Chondrocyte (in vitro differentiated cells): Measurements from ENCODE around the gene C10orf90. TPM values are rescaled to one million over a fixed set of nuclear protein-coding genes. Genes with fewer than 3 reads are reported as not detected.

Experiments
- DNase-seq: peaks from one replicate; pipeline ENCODE4 v3.0.0; 2021; ENCODE audit warnings: mixed read lengths, low spot score
- H3K27ac Mint-ChIP-seq: one replicate; pipeline ENCODE4 v1.8.0; 2021; ENCODE audit warnings: mild to moderate bottlenecking, moderate library complexity, mixed read lengths; ENCODE audit not compliant: unreplicated experiment
- H3K27me3 Mint-ChIP-seq: 2 replicates; pipeline ENCODE4 v1.8.0; 2021; ENCODE audit warnings: low read depth, mixed read lengths
- H3K36me3 Mint-ChIP-seq: 2 replicates; pipeline ENCODE4 v1.8.0; 2021; ENCODE audit warnings: low read depth, mixed read lengths
- H3K4me1 Mint-ChIP-seq: 2 replicates; pipeline ENCODE4 v1.8.0; 2021; ENCODE audit warnings: low read depth, mild to moderate bottlenecking, mixed read lengths
- H3K4me3 Mint-ChIP-seq: one replicate; pipeline ENCODE4 v1.8.0; 2021; ENCODE audit warnings: mild to moderate bottlenecking, moderate library complexity, mixed read lengths; ENCODE audit not compliant: unreplicated experiment
- H3K9me3 Mint-ChIP-seq: 2 replicates; pipeline ENCODE4 v1.8.0; 2021; ENCODE audit warnings: low read depth, mixed read lengths
- total RNA-seq: library from RNA; stranded (reverse); gene quantifications from 3 replicates; pipeline ENCODE4 v1.2.1, GENCODE V29; 2021
- TF ChIP-seq, protein P1 (sequence below): fragments of 200-600 bp; sonication (generic); IDR thresholded peaks from 2 replicates; pipeline ENCODE4 v1.5.0; 2021; ENCODE audit warnings: antibody characterized with exemption, mild to moderate bottlenecking, moderate library complexity

C10orf90 gene
- total RNA-seq, 1 donor from 2014 or later, result not detected

DNA sequence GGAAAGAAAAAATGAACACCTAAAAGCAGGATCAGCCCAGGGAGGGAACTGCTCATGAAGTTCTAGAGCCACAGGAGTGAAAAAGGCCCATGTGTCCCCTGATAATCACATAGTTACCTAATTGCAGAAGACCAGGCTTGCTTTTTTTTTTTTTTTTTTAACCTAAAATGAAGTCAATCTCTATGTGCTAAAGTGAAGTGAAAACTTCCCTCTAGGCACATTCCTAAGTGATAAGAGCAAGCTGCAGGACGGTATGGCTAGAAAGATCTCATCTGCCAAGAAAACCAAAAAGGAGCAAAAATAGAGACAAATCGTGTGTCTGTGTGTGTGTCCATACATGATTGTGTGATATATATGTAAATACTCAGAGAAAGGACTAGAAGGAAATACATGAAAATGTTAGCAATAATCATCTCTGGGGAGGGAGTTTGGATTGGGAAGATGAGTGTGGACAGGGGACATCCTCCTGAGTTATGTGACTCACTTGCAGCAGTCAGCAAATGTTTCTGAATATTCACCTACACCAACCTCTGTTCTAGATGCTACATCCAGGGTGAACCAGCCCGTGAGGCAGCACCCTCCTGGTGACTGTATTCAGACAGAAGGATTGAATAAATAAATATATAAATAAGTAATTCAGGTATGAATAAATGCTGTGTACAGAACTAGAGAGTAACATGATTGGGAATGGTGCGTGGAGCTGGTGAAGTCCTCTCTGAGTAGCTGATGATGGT lies 76.4 kb downstream of the C10orf90 start:
- Mint-ChIP-seq H3K27ac (no peak overlapping the region), H3K4me3 (no peak overlapping the region), H3K36me3 (no peaks in the 10 kb centered on the region), H3K4me1 (no peaks in the 10 kb centered on the region), H3K27me3 (peaks cover 13% of the 10 kb centered on the region), H3K9me3 (no peaks in the 10 kb centered on the region)
- DNase-seq, result no peak
- TF ChIP-seq, protein P1, sequence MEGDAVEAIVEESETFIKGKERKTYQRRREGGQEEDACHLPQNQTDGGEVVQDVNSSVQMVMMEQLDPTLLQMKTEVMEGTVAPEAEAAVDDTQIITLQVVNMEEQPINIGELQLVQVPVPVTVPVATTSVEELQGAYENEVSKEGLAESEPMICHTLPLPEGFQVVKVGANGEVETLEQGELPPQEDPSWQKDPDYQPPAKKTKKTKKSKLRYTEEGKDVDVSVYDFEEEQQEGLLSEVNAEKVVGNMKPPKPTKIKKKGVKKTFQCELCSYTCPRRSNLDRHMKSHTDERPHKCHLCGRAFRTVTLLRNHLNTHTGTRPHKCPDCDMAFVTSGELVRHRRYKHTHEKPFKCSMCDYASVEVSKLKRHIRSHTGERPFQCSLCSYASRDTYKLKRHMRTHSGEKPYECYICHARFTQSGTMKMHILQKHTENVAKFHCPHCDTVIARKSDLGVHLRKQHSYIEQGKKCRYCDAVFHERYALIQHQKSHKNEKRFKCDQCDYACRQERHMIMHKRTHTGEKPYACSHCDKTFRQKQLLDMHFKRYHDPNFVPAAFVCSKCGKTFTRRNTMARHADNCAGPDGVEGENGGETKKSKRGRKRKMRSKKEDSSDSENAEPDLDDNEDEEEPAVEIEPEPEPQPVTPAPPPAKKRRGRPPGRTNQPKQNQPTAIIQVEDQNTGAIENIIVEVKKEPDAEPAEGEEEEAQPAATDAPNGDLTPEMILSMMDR, result no peak

DNA sequence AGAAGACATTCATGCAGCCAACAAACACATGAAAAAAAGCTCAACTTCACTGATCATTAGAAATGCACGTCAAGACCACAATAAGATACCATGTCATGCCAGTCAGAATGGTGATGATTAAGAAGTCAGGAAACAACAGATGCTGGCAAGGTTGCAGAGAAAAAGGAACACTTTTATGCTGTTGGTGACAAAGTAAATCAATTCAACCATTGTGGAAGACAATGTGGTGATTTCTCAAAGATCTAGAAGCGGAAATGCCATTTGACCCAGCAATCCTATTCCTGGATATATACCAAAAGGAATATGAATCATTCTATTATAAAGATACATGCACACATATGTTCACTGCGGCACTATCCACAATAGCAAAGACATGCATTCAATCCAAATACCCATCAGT lies 77.6 kb downstream of the C10orf90 start:
- no peak overlapping the region for H3K4me3 Mint-ChIP-seq
- TF ChIP-seq, protein P1, result no peak

DNA sequence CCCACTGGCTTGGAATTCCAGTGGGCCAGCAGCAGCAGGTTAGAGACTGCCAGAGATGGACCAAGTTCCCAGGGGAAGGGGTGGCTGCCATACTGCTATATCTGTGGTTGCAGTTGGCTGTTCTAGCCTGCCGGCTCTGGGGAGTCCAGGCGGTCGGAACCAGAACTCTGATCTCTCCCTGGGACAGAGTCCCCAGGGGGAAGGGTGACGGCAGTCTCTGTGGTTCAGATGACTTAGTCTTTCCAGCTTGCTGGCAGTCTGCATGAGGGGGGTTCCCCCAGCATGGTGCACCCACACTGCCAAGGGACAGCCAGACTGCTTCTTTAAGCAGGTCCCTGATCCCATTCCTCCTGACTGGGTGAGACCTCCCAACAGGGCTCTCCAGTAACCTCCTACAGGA lies 82.5 kb downstream of the C10orf90 start:
- peaks cover 29% of the 10 kb centered on the region for H3K27me3 Mint-ChIP-seq
- no peaks in the 10 kb centered on the region for H3K4me1 Mint-ChIP-seq
- DNase-seq, result no peak
- no peaks in the 10 kb centered on the region for H3K9me3 Mint-ChIP-seq
- TF ChIP-seq, protein P1, result no peak
- H3K36me3 Mint-ChIP-seq, result no peaks in the 10 kb centered on the region
- H3K4me3 Mint-ChIP-seq, result no peak overlapping the region
- H3K27ac Mint-ChIP-seq, result no peak overlapping the region

More for the DNA sequence above, 77.6 kb downstream of the C10orf90 start:
- no peaks in the 10 kb centered on the region for H3K4me1 Mint-ChIP-seq
- no peaks in the 10 kb centered on the region for H3K9me3 Mint-ChIP-seq
- peaks cover 13% of the 10 kb centered on the region for H3K27me3 Mint-ChIP-seq
- H3K36me3 Mint-ChIP-seq, result no peaks in the 10 kb centered on the region
- no peak for DNase-seq
- no peak overlapping the region for H3K27ac Mint-ChIP-seq

DNA sequence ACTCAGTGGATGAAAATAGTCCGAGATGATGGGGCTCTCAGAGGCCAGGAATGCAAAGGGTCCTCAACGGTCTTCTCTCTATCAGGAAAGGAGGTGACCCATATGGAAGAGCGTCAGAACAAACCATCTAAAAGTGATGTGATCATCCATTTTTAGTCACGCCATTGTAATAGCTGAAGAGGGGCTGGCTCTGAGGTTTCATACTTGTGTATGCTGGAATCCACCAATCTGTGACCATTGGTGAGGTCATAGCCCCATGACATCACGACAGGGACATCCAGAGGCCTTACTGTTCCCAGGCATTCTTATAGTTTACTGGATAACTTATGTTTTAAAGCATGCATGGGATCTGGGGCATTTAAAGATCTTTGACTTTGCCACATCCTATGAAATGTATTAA lies 83.6 kb downstream of the C10orf90 start:
- Mint-ChIP-seq H3K4me1 (no peaks in the 10 kb centered on the region), H3K27ac (no peak overlapping the region), H3K27me3 (peaks cover 26% of the 10 kb centered on the region), H3K36me3 (no peaks in the 10 kb centered on the region), H3K9me3 (no peaks in the 10 kb centered on the region), H3K4me3 (no peak overlapping the region)
- TF ChIP-seq, protein P1, result no peak
- DNase-seq, result no peak

DNA sequence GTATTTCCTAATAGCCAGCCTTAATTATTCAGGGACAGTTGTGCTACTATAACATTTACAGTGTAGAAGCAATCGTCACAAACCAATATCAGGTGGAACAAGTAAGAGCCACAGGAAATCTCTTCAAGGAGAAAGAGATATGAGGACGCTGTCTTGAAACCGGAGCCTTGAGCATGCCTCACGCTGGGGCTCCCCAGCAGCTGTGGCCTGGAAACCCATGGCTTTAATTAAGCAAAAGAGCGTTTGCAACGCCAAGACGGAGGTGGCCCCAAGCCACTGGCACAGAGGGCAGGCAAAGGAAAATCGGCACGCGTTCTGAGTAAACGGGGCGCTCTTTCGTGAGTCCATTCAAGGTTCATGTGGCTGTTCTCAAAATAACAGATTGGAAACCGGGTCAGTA lies 84.4 kb downstream of the C10orf90 start:
- Mint-ChIP-seq H3K27me3 (peaks cover 21% of the 10 kb centered on the region), H3K4me1 (peaks cover 4% of the 10 kb centered on the region)

More for the DNA sequence above, 84.4 kb downstream of the C10orf90 start:
- no peak for DNase-seq
- TF ChIP-seq, protein P1, result no peak
- Mint-ChIP-seq H3K9me3 (no peaks in the 10 kb centered on the region), H3K4me3 (no peak overlapping the region), H3K36me3 (no peaks in the 10 kb centered on the region), H3K27ac (no peak overlapping the region)
